Neural progenitor cell (in vitro differentiated cells): Measurements from ENCODE around the gene ASH1L.

Source experiments
- EZH2 ChIP-seq: fragments of 200-600 bp; sonication (generic); IDR thresholded peaks from 2 replicates; pipeline ENCODE4 v1.6.1; 2017; ENCODE audit warnings: antibody characterized with exemption, mild to moderate bottlenecking, moderate library complexity
- EZH2phosphoT487 ChIP-seq: fragments of 200-600 bp; sonication (generic); IDR thresholded peaks from 2 replicates; pipeline ENCODE4 v1.6.1; 2017; ENCODE audit warnings: antibody characterized with exemption
- TF ChIP-seq, protein P1 (sequence below): fragments of 200-600 bp; sonication (generic); IDR thresholded peaks from 2 replicates; pipeline ENCODE4 v1.5.1; 2017; ENCODE audit warnings: antibody characterized with exemption, mild to moderate bottlenecking

DNA sequence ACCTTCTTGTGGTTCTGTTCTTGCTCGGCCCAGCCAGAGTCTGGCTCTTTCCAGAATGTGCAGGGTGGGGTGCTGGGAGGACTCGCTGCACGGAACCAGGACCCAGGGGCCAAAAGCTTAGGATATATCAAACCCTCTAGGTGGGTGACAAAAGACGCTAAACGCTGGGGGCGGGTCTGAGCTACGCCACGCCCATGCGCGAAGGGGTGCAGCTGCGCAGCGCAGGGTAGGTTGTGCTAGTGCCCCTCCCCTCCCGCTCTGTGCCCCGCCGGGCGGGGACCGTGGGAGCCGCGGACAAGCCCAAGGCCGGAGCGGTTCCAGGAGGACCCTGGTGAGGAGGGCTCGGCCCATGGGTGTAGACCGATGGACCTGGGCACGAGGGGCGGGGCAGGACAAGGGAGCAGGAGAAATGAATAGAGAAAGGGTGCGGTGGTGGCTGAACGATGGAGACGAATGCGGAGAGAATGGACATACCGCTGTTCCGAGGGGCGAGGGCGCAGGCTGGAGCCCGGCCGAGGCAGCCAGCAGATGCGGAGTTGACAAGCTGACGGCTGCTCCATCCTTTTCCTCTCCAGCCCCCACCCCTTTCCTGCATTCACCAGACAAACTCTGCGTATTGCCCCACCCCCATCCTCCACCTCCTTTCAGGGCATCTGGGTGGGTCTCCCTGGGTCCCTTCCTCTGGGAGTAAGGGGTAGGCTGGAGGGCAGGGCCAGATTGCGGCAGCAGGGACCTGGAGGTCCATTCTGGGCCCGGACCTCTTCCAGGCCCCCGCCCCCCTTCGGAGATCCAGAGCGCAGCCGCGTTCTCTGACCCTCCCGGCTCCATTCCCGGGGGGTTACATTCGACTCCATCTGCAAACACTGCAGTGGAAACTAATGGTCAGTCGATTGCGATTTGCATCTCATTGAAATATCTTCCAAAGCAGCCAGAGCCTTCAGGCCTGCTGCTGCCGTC lies 241.7 kb downstream of the ASH1L start, which contains the start of gene RUSC1:
- no peak for TF ChIP-seq EZH2phosphoT487
- TF ChIP-seq, protein P1, sequence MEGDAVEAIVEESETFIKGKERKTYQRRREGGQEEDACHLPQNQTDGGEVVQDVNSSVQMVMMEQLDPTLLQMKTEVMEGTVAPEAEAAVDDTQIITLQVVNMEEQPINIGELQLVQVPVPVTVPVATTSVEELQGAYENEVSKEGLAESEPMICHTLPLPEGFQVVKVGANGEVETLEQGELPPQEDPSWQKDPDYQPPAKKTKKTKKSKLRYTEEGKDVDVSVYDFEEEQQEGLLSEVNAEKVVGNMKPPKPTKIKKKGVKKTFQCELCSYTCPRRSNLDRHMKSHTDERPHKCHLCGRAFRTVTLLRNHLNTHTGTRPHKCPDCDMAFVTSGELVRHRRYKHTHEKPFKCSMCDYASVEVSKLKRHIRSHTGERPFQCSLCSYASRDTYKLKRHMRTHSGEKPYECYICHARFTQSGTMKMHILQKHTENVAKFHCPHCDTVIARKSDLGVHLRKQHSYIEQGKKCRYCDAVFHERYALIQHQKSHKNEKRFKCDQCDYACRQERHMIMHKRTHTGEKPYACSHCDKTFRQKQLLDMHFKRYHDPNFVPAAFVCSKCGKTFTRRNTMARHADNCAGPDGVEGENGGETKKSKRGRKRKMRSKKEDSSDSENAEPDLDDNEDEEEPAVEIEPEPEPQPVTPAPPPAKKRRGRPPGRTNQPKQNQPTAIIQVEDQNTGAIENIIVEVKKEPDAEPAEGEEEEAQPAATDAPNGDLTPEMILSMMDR: no peak
- no peak for TF ChIP-seq EZH2
